HUES6 (cell line): ENCODE results near the gene MEG3.

Experiments used
- H3K27ac ChIP-seq: 2 replicates; pipeline ENCODE4 v1.7.0; 2013; ENCODE audit warnings: low read depth, mild to moderate bottlenecking, low read length, inconsistent platforms
- H3K27me3 ChIP-seq: 2 replicates; pipeline ENCODE4 v1.6.1; 2013; ENCODE audit warnings: low read length; ENCODE audit not compliant: control insufficient read depth, insufficient read depth
- H3K36me3 ChIP-seq: 2 replicates; pipeline ENCODE4 v1.6.1; 2013; ENCODE audit warnings: low read length; ENCODE audit not compliant: control insufficient read depth, insufficient read depth
- H3K4me1 ChIP-seq: 2 replicates; pipeline ENCODE4 v1.6.1; 2013; ENCODE audit warnings: low read length; ENCODE audit not compliant: control insufficient read depth, insufficient read depth
- H3K4me3 ChIP-seq: 2 replicates; pipeline ENCODE4 v1.5.1; 2013; ENCODE audit warnings: low read depth, low read length
- H3K9ac ChIP-seq: one replicate; pipeline ENCODE4 v1.6.1; 2013; ENCODE audit warnings: mild to moderate bottlenecking, low read length
- H3K9me3 ChIP-seq: 2 replicates; pipeline ENCODE4 v1.6.1; 2013; ENCODE audit warnings: low read depth, low read length; ENCODE audit not compliant: control insufficient read depth, insufficient read depth

Gene MEG3

GRCh38 chr14:100861937-100862247 is 36.0 kb downstream of the MEG3 start:
- Histone ChIP-seq H3K9me3 (no peaks in the 10 kb centered on the region), H3K27ac (no peak overlapping the region), H3K36me3 (peaks cover 11% of the 10 kb centered on the region; the same call in 1 of the 2 replicates), H3K27me3 (no peaks in the 10 kb centered on the region; the same call in 1 of the 2 replicates), H3K9ac (no peak overlapping the region), H3K4me1 (no peaks in the 10 kb centered on the region), H3K4me3 (no peak overlapping the region)

- Histone ChIP-seq H3K27ac (no peak overlapping the region), H3K9me3 (no peaks in the 10 kb centered on the region), H3K9ac (no peak overlapping the region), H3K27me3 (no peaks in the 10 kb centered on the region; the same call in 1 of the 2 replicates), H3K36me3 (peaks cover 8% of the 10 kb centered on the region; the same call in 1 of the 2 replicates), H3K4me1 (no peaks in the 10 kb centered on the region), H3K4me3 (no peak overlapping the region)
Observed at GRCh38 chr14:100862277-100862676, 36.4 kb downstream of the MEG3 start.

- Histone ChIP-seq H3K36me3 (peaks cover 7% of the 10 kb centered on the region; the same call in 1 of the 2 replicates), H3K9me3 (no peaks in the 10 kb centered on the region), H3K9ac (no peak overlapping the region), H3K4me1 (no peaks in the 10 kb centered on the region), H3K27ac (no peak overlapping the region), H3K27me3 (no peaks in the 10 kb centered on the region; the same call in 1 of the 2 replicates), H3K4me3 (no peak overlapping the region)
Observed at GRCh38 chr14:100862793-100863192, 36.9 kb downstream of the MEG3 start.

GRCh38 chr14:100864206-100864605 is 38.3 kb downstream of the MEG3 start:
- Histone ChIP-seq H3K27me3 (no peaks in the 10 kb centered on the region; the same call in 1 of the 2 replicates), H3K9ac (no peak overlapping the region), H3K36me3 (peaks cover 12% of the 10 kb centered on the region; the same call in 1 of the 2 replicates)

GRCh38 chr14:100864960-100865681 is 39.2 kb downstream of the MEG3 start:
- H3K27ac ChIP-seq, result no peak overlapping the region
- no peak overlapping the region for H3K4me3 ChIP-seq
- no peaks in the 10 kb centered on the region for H3K4me1 ChIP-seq
- no peaks in the 10 kb centered on the region; the same call in 1 of the 2 replicates for H3K27me3 ChIP-seq
- H3K36me3 ChIP-seq, result peaks cover 12% of the 10 kb centered on the region; the same call in 1 of the 2 replicates
- H3K9me3 ChIP-seq, result no peaks in the 10 kb centered on the region
- no peak overlapping the region for H3K9ac ChIP-seq

More at GRCh38 chr14:100864206-100864605, 38.3 kb downstream of the MEG3 start:
- H3K27ac ChIP-seq, result no peak overlapping the region
- H3K4me1 ChIP-seq, result no peaks in the 10 kb centered on the region
- no peaks in the 10 kb centered on the region for H3K9me3 ChIP-seq
- no peak overlapping the region for H3K4me3 ChIP-seq

- Histone ChIP-seq H3K4me3 (no peak overlapping the region), H3K27ac (no peak overlapping the region), H3K9ac (no peak overlapping the region), H3K9me3 (no peaks in the 10 kb centered on the region), H3K36me3 (peaks cover 12% of the 10 kb centered on the region; the same call in 1 of the 2 replicates), H3K27me3 (no peaks in the 10 kb centered on the region; the same call in 1 of the 2 replicates), H3K4me1 (no peaks in the 10 kb centered on the region)
Observed at GRCh38 chr14:100865682-100866591, 40.0 kb downstream of the MEG3 start.

GRCh38 chr14:100866666-100867630 is 41.0 kb downstream of the MEG3 start:
- peaks cover 12% of the 10 kb centered on the region; the same call in 1 of the 2 replicates for H3K36me3 ChIP-seq

GRCh38 chr14:100867631-100868315 is 41.9 kb downstream of the MEG3 start:
- Histone ChIP-seq H3K27me3 (no peaks in the 10 kb centered on the region), H3K27ac (no peak overlapping the region), H3K4me1 (no peaks in the 10 kb centered on the region), H3K9ac (no peak overlapping the region), H3K9me3 (no peaks in the 10 kb centered on the region; the same call in 1 of the 2 replicates), H3K4me3 (no peak overlapping the region), H3K36me3 (peaks cover 8% of the 10 kb centered on the region; the same call in 1 of the 2 replicates)

More at GRCh38 chr14:100866666-100867630, 41.0 kb downstream of the MEG3 start:
- Histone ChIP-seq H3K9ac (no peak overlapping the region), H3K4me1 (no peaks in the 10 kb centered on the region), H3K4me3 (no peak overlapping the region), H3K9me3 (no peaks in the 10 kb centered on the region; the same call in 1 of the 2 replicates), H3K27me3 (no peaks in the 10 kb centered on the region; the same call in 1 of the 2 replicates), H3K27ac (no peak overlapping the region)

GRCh38 chr14:100868621-100869370 is 42.9 kb downstream of the MEG3 start:
- H3K4me3 ChIP-seq, result no peak overlapping the region
- peaks cover 8% of the 10 kb centered on the region; the same call in 1 of the 2 replicates for H3K36me3 ChIP-seq

More at GRCh38 chr14:100868621-100869370, 42.9 kb downstream of the MEG3 start:
- Histone ChIP-seq H3K4me1 (no peaks in the 10 kb centered on the region), H3K9me3 (no peaks in the 10 kb centered on the region; the same call in 1 of the 2 replicates), H3K9ac (no peak overlapping the region), H3K27me3 (no peaks in the 10 kb centered on the region), H3K27ac (no peak overlapping the region)
